Measurements from ENCODE around the gene PCCA.

GRCh38 chr13:100506154-100506553, 417.3 kb downstream of the PCCA start:
- no peak for TF ChIP-seq MAFG (CRISPR knock-in tag; IDR thresholded peaks at IDR 0.05)
- TF ChIP-seq, protein P1, sequence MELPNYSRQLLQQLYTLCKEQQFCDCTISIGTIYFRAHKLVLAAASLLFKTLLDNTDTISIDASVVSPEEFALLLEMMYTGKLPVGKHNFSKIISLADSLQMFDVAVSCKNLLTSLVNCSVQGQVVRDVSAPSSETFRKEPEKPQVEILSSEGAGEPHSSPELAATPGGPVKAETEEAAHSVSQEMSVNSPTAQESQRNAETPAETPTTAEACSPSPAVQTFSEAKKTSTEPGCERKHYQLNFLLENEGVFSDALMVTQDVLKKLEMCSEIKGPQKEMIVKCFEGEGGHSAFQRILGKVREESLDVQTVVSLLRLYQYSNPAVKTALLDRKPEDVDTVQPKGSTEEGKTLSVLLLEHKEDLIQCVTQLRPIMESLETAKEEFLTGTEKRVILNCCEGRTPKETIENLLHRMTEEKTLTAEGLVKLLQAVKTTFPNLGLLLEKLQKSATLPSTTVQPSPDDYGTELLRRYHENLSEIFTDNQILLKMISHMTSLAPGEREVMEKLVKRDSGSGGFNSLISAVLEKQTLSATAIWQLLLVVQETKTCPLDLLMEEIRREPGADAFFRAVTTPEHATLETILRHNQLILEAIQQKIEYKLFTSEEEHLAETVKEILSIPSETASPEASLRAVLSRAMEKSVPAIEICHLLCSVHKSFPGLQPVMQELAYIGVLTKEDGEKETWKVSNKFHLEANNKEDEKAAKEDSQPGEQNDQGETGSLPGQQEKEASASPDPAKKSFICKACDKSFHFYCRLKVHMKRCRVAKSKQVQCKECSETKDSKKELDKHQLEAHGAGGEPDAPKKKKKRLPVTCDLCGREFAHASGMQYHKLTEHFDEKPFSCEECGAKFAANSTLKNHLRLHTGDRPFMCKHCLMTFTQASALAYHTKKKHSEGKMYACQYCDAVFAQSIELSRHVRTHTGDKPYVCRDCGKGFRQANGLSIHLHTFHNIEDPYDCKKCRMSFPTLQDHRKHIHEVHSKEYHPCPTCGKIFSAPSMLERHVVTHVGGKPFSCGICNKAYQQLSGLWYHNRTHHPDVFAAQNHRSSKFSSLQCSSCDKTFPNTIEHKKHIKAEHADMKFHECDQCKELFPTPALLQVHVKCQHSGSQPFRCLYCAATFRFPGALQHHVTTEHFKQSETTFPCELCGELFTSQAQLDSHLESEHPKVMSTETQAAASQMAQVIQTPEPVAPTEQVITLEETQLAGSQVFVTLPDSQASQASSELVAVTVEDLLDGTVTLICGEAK (IDR thresholded peaks at IDR 0.05), result no peak
- TF ChIP-seq, protein P1 (CRISPR knock-in tag; IDR thresholded peaks at IDR 0.05), result no peak
- TF ChIP-seq CREB1 (IDR thresholded peaks at IDR 0.05), result no peak
- no peak for TF ChIP-seq CREB1 (CRISPR knock-in tag; IDR thresholded peaks at IDR 0.05)
- no peak for TF ChIP-seq ZNF354B (CRISPR knock-in tag; IDR thresholded peaks at IDR 0.05)
- no peak for TF ChIP-seq ZNF331 (CRISPR knock-in tag; IDR thresholded peaks at IDR 0.05)
- no peak for TF ChIP-seq SETDB1 (CRISPR knock-in tag; IDR thresholded peaks at IDR 0.05; ENCODE audit: borderline replicate concordance)
